ENCODE results near the gene APBA2. TPM values are rescaled to one million over a fixed set of nuclear protein-coding genes. Genes with fewer than 3 reads are reported as not detected.
"Not testable (repeated sequence)": the region's sequence is repeated elsewhere in the genome, so short reads cannot be mapped to it uniquely, and the experiment has no call there.

The APBA2 gene
- total RNA-seq, 1 donor from 2014 or later: 3.8 TPM

DNA sequence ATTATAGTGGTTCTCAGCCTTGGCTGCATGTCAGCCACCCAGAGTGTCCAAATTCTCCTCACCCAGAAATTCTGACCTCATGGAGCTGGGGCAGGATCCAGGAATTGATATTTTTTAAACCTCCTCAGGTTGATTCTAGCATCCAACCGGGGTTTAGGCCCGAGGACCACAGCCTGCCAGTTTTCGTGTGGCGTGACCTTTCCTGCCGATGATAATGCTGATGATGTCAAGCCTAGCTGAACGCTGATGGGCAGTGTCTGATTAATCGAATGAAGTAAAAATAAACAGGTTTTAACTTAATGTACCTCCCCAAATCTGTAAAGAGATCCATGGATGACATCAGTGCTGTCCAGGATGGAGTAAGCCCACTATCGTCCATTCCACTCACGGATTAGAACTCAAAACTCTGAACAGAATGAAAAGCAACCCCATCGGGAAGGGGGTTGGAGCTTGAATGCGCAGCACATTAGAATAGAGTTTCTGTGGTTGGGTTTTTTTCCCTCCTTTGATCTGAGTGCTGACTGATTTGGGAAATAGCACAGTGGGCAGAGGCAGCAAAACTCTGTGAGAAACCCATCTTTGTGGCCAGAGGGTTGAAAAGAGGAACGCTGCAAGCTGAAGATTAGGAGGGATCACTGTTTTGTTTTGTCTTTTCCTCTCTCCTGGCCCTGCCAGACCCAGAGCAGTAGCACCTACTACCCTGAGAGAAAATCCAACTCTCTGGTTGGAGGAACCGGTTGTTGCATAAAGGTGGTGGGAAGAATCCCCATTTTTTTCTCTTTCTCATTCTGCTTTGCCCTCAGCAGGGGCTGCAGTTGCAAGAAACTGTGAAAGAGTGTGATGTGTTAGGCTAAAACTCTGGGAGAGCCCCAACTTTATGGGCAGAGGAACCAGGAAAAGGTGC, 153.9 kb downstream of the APBA2 start:
- Histone ChIP-seq H3K27me3 (ENCODE audit: low read depth) (no peaks in the 10 kb centered on the region), H3K4me3 (no peak overlapping the region), H3K36me3 (no peaks in the 10 kb centered on the region), H3K4me1 (no peaks in the 10 kb centered on the region), H3K9me3 (no peaks in the 10 kb centered on the region), H3K27ac (no peak overlapping the region)
- no peak for DNase-seq
- TF ChIP-seq, protein P1, sequence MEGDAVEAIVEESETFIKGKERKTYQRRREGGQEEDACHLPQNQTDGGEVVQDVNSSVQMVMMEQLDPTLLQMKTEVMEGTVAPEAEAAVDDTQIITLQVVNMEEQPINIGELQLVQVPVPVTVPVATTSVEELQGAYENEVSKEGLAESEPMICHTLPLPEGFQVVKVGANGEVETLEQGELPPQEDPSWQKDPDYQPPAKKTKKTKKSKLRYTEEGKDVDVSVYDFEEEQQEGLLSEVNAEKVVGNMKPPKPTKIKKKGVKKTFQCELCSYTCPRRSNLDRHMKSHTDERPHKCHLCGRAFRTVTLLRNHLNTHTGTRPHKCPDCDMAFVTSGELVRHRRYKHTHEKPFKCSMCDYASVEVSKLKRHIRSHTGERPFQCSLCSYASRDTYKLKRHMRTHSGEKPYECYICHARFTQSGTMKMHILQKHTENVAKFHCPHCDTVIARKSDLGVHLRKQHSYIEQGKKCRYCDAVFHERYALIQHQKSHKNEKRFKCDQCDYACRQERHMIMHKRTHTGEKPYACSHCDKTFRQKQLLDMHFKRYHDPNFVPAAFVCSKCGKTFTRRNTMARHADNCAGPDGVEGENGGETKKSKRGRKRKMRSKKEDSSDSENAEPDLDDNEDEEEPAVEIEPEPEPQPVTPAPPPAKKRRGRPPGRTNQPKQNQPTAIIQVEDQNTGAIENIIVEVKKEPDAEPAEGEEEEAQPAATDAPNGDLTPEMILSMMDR (IDR thresholded peaks at IDR 0.05): no peak
- no peak for ATAC-seq
- intact Hi-C loops (cut with DNase I): no loop called here

DNA sequence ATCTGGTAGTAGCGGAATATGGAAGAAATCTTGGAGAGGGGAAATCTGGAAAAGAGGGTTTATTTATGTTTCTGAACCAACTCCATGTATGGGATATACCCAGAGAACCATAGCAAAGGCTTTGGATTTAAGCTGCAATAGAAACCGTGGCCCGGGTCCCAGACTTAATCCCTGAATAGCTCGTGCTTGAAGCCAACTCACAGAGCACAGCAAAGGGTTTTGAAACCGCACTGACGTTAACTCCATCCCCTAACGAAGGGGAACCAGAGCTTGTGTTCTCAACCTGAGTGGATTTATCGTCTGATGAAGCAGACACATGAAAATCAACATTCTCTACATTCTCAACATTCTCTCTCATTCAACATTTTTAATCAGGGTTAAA, 154.6 kb downstream of the APBA2 start:
- Histone ChIP-seq H3K4me3 (no peak overlapping the region), H3K27ac (no peak overlapping the region), H3K27me3 (ENCODE audit: low read depth) (no peaks in the 10 kb centered on the region), H3K36me3 (no peaks in the 10 kb centered on the region), H3K4me1 (no peaks in the 10 kb centered on the region), H3K9me3 (no peaks in the 10 kb centered on the region)
- TF ChIP-seq, protein P1 (IDR thresholded peaks at IDR 0.05): no peak
- ATAC-seq (no peak), DNase-seq (no peak)
- intact Hi-C loops (cut with DNase I): no loop called here

DNA sequence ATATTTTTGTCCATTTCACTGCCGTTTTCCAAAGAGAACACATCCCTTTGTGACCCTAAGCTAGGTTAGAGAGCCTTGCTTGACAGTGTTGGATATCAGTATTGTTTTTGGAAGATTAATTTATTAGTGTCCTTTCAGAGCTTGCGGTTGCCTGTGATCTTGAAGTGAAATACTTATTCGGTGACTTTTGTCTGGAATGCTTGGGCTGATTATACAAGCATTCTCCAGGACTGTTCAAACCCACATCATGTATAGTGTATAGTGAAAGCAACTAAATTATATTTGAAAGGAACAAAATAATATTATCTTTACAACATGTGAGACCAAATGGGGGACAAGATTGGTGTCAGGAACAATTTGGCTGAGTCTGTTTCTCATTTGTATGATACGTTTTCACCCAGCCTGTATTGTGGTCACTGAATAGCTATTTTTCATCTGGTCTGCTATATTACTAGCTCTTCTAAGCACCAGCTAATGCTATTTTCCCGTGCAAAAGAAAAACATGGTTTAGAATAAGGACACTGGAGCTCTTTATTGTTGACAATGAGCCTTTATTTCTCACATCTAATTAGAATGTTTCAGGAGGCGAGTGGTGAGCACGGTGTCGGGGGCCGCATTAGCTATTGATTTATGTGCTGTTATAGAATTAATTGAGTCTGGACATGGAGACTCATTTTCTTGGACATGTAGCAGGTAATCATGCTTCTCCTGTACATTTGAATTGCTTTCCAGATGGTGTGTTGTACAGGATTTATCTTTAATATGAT, 158.1 kb downstream of the APBA2 start:
- no peaks in the 10 kb centered on the region for H3K36me3 ChIP-seq
- no peaks in the 10 kb centered on the region for H3K4me1 ChIP-seq
- no peak overlapping the region for H3K4me3 ChIP-seq
- no peak overlapping the region for H3K27ac ChIP-seq
- no peaks in the 10 kb centered on the region for H3K27me3 ChIP-seq (ENCODE audit: low read depth)
- TF ChIP-seq, protein P1 (IDR thresholded peaks at IDR 0.05): no peak
- intact Hi-C loops (cut with DNase I): no loop called here
- DNase-seq: no peak
- ATAC-seq: no peak
- no peaks in the 10 kb centered on the region for H3K9me3 ChIP-seq

DNA sequence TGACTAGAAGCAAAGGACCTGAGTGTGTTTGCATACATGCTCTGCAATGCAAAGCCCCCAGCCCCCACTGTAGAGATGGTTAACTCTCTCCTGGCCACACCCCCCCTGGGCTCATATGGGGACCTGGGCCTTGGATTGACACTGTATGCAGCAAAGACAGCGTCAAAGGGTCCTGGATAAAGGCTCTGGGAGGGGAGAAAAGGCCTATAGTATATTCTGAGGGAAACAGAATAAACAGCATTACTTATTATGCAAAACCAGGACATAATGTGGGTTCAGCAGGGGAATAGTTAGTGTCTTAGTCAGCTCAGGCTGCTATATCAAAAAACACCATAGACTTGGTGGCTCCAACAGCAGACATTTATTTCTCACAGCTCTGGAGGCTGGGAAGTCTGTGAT, 158.7 kb downstream of the APBA2 start:
- Histone ChIP-seq H3K27ac (no peak overlapping the region), H3K36me3 (no peaks in the 10 kb centered on the region), H3K9me3 (no peaks in the 10 kb centered on the region), H3K4me1 (no peaks in the 10 kb centered on the region), H3K27me3 (ENCODE audit: low read depth) (no peaks in the 10 kb centered on the region), H3K4me3 (no peak overlapping the region)
- ATAC-seq (no peak), DNase-seq (no peak)
- TF ChIP-seq, protein P1 (IDR thresholded peaks at IDR 0.05): no peak
- intact Hi-C loops (cut with DNase I): no loop called here

DNA sequence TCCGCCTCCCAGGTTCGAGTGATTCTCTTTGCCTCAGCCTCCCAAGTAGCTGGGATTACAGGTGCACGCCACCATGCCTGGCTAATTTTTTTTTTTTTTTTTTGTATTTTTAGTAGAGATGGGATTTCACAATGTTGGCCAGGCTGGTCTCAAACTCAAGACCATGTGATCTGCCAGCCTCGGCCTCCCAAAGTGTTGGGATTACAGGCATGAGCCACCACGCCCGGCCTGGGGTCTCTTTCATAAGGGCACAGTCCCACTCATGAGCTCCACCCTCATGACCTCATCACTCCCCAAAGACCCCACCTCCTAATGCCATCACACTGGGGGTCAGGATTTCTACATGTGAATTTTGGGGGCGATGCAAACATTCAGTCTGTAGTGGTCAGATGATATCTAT, 159.4 kb downstream of the APBA2 start:
- H3K4me3 ChIP-seq; DNase-seq; H3K9me3 ChIP-seq; H3K27me3 ChIP-seq (ENCODE audit: low read depth); intact Hi-C loops (cut with DNase I); H3K27ac ChIP-seq; H3K36me3 ChIP-seq; H3K4me1 ChIP-seq; ATAC-seq: not testable (repeated sequence)

DNA sequence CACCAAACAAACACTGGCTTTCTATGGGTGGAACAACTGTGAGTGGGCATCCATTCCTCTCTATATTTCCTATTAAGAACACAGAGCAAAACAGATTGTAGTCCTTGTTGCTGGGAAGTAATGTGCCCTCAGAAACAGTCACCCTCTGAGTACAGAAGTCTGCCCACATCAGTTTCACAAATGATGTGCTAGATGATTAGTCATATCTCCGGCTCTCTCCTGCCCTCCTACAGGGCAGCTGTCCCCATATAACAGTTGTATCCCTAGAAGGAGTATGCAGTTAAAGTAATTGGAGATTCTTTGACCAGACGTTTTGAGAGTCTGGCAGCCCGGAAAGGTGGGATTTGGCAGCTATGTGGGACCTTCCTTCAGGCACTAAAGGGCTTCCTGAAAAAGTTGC, 159.9 kb downstream of the APBA2 start:
- ATAC-seq: no peak
- Histone ChIP-seq H3K4me1 (no peaks in the 10 kb centered on the region), H3K27ac (no peak overlapping the region), H3K4me3 (no peak overlapping the region), H3K36me3 (no peaks in the 10 kb centered on the region), H3K27me3 (ENCODE audit: low read depth) (no peaks in the 10 kb centered on the region), H3K9me3 (no peaks in the 10 kb centered on the region)
- no peak for DNase-seq
- intact Hi-C loops (cut with DNase I): no loop called here
- TF ChIP-seq, protein P1 (IDR thresholded peaks at IDR 0.05): no peak

All from lower lobe of right lung (tissue), 2 donors.